GM12878 (cell line): ENCODE results near the gene KIF26A. TPM values are rescaled to one million over a fixed set of nuclear protein-coding genes. Genes with fewer than 3 reads are reported as not detected.

Experiments
- ATAC-seq: fragments of 200-7000 bp; cut with Tn5 transposase; 3 replicates; pipeline ENCODE4 v1.9.1; 2020; ENCODE audit warnings: mild to moderate bottlenecking, moderate library complexity
- BruUV-seq: library from RNA; stranded (reverse); fragments of 400-500 nt; replicated peaks from 2 replicates; lab custom pipeline; 2021; lab: Mats Ljungman, UMichigan
- CTCF ChIA-PET: fragments of 300-600 bp; sonication (Branson Sonifier 250); formaldehyde crosslinking; extraction: SDS; loops from one replicate; lab custom pipeline; 2021; ENCODE audit warnings: inconsistent platforms; lab: Yijun Ruan, JAX
- POLR2A ChIA-PET: fragments of 350-600 bp; formaldehyde crosslinking; extraction: SDS; loops from one replicate; lab custom pipeline; 2021; ENCODE audit warnings: inconsistent platforms; lab: Charles Lee
- RAD21 ChIA-PET: fragments of 300-600 bp; sonication (Branson Sonifier 250); formaldehyde crosslinking; loops from one replicate; lab custom pipeline; 2023; ENCODE audit warnings: antibody characterized with exemption; ENCODE audit not compliant: unreplicated experiment; lab: Charles Lee
- SMC1A ChIA-PET: fragments of 300-600 bp; sonication (Branson Sonifier 250); formaldehyde crosslinking; loops from one replicate; lab custom pipeline; 2023; ENCODE audit not compliant: unreplicated experiment, uncharacterized antibody; lab: Charles Lee
- DNase-seq: peaks from one replicate; pipeline ENCODE4 v3.0.0-alpha.2; 2011; ENCODE audit warnings: low read depth, low spot score
- FAIRE-seq: peaks from 3 replicates; lab custom pipeline; 2011; peaks lifted over from hg19 to GRCh38; lab: Jason Lieb, UNC
- H2AFZ ChIP-seq: 2 replicates; pipeline ENCODE4 v1.6.0; 2011; ENCODE audit warnings: low read depth, low read length, control low read depth; ENCODE audit not compliant: control insufficient read depth
- H3K27ac ChIP-seq: 2 replicates; pipeline ENCODE4 v1.5.1; 2011; ENCODE audit warnings: control low read depth; ENCODE audit not compliant: control insufficient read depth, insufficient read depth
- H3K27me3 ChIP-seq, 2 experiments: replicated peaks in 1 of 2; 2 replicates each; pipeline versions ENCODE4 v1.6.0 to v1.6.1; 2011; ENCODE audit warnings: low read length in 1 of 2; ENCODE audit not compliant: control insufficient read depth in 2 of 2, insufficient read depth in 2 of 2
- H3K36me3 ChIP-seq, 2 experiments: 2 replicates each; pipeline ENCODE4 v1.5.1; 2011; ENCODE audit warnings: low read length in 1 of 2; ENCODE audit not compliant: control insufficient read depth in 2 of 2, insufficient read depth in 2 of 2
- H3K4me1 ChIP-seq: 2 replicates; pipeline ENCODE4 v1.6.1; 2011; ENCODE audit warnings: mild to moderate bottlenecking, low read length, moderate library complexity, mixed read lengths; ENCODE audit not compliant: control insufficient read depth, insufficient read depth
- H3K4me2 ChIP-seq: 2 replicates; pipeline ENCODE4 v1.6.0; 2011; ENCODE audit warnings: control low read depth; ENCODE audit not compliant: control insufficient read depth, insufficient read depth
- H3K4me3 ChIP-seq: fragments of 200-600 bp; sonication (generic); 2 replicates; pipeline ENCODE4 v1.5.1; 2016
- H3K79me2 ChIP-seq: 2 replicates; pipeline ENCODE4 v1.6.0; 2011; ENCODE audit warnings: low read length; ENCODE audit not compliant: control insufficient read depth, insufficient read depth
- H3K9ac ChIP-seq: 2 replicates; pipeline ENCODE4 v1.8.0; 2011; ENCODE audit warnings: low read length, control low read depth, mixed read lengths; ENCODE audit not compliant: control insufficient read depth, insufficient read depth
- H3K9me3 ChIP-seq: replicated peaks from 3 replicates; pipeline ENCODE4 v1.5.1; 2011; ENCODE audit warnings: mild to moderate bottlenecking, low read length; ENCODE audit not compliant: control insufficient read depth, insufficient read depth
- H4K20me1 ChIP-seq: 2 replicates; pipeline ENCODE4 v1.6.0; 2011; ENCODE audit not compliant: control insufficient read depth, insufficient read depth
- CBX3 ChIP-seq: fragments of 200-600 bp; sonication (generic); IDR thresholded peaks from 2 replicates; pipeline ENCODE4 v1.6.1; 2016; ENCODE audit warnings: low read depth, borderline replicate concordance
- MAX ChIP-seq: IDR thresholded peaks from 2 replicates; pipeline ENCODE4 v1.6.1; 2012; ENCODE audit warnings: low read depth, low read length, improper control_type of control experiment
- MYB ChIP-seq: fragments of 150-350 bp; IDR thresholded peaks from 2 replicates; pipeline ENCODE4 v1.6.1; 2014; ENCODE audit warnings: mild to moderate bottlenecking, low read depth, low read length, borderline replicate concordance
- NFYA ChIP-seq: IDR thresholded peaks from 2 replicates; pipeline ENCODE4 v1.6.1; 2011; ENCODE audit warnings: low read depth, mild to moderate bottlenecking, low read length, improper control_type of control experiment, borderline replicate concordance
- NR2C2 ChIP-seq: IDR thresholded peaks from 2 replicates; pipeline ENCODE4 v1.6.1; 2011; ENCODE audit warnings: borderline replicate concordance, low read depth; ENCODE audit not compliant: control insufficient read depth, insufficient read length
- RBBP5 ChIP-seq: fragments of 200-600 bp; sonication (generic); conservative IDR thresholded peaks from 2 replicates; pipeline ENCODE4 v1.6.1; 2016
- SIN3A ChIP-seq: IDR thresholded peaks from 2 replicates; pipeline ENCODE4 v1.6.1; 2012; ENCODE audit warnings: low read depth, low read length, improper control_type of control experiment
- WGBS: methylation state at CpG from one replicate; pipeline ENCODE4 v1.1.6; 2016; ENCODE audit warnings: low lambda C conversion rate; ENCODE audit not compliant: insufficient replicate concordance, insufficient coverage; ENCODE audit errors: missing lambda C conversion rate; 5-methylcytosine and 5-hydroxymethylcytosine counted together
- in situ Hi-C: fragments of 300-500 bp; cut with MboI; formaldehyde crosslinking; loops from 9 replicates; pipeline ENCODE4 v1.14.3; 2018; ENCODE audit warnings: mixed read lengths
- intact Hi-C: fragments of 100-400 bp; cut with micrococcal nuclease; formaldehyde crosslinking; loops from one replicate; pipeline ENCODE4 v1.14.2; 2022; ENCODE audit not compliant: unreplicated experiment
- polyA plus RNA-seq, 11 experiments: library from polyadenylated mRNA; depleted of rRNA in 4 of 11; unstranded in 6 of 11; stranded (reverse) in 5 of 11; fragments of >200 nt; fragmentation: Nextera tagmentation in 4 of 11; fragmentation: Illumina TruSeq in 1 of 11; extraction: Ambion mirVana in 4 of 11; extraction: Trizol in 1 of 11; gene quantifications; 1 replicate in 1 of 11; 2 replicates in 10 of 11; pipeline versions ENCODE4 v1.2.1 to v1.2.3, GENCODE V29; 2011 to 2016; ENCODE audit warnings: inconsistent platforms in 2 of 11, missing spikeins in 2 of 11, low read depth in 1 of 11
- total RNA-seq, 4 experiments: library from RNA; depleted of rRNA in 3 of 4; stranded (reverse); fragments of >200 nt in 3 of 4; fragmentation: Illumina TruSeq in 1 of 4; extraction: Trizol in 1 of 4; gene quantifications; 2 replicates each; pipeline versions ENCODE4 v1.2.1 to v1.2.3, GENCODE V29; 2013 to 2021
- TF ChIP-seq, protein P1 (sequence below): fragments of 450-650 bp; IDR thresholded peaks from 2 replicates; pipeline ENCODE4 v1.6.1; 2017; ENCODE audit warnings: mild to moderate bottlenecking, moderate library complexity
- TF ChIP-seq, protein P2 (sequence below): fragments of 450-650 bp; formaldehyde crosslinking; IDR thresholded peaks from 2 replicates; pipeline ENCODE4 v1.4.0; 2020; ENCODE audit warnings: mild to moderate bottlenecking, moderate library complexity
- TF ChIP-seq, protein P3 (sequence below): fragments of 450-650 bp; IDR thresholded peaks from 2 replicates; pipeline ENCODE4 v1.6.1; 2017; ENCODE audit warnings: mild to moderate bottlenecking

The KIF26A gene
- total and polyA plus RNA-seq, 10 of the 15 experiments (the other 5 are each of a cell fraction or from before 2014, with no cell fraction given) = 0.05 TPM; not detected in 9

GRCh38 chr14:104091927-104092771 lies 46.2 kb upstream of the KIF26A start:
- Histone ChIP-seq H3K4me1 (no peaks in the 10 kb centered on the region), H3K79me2 (no peaks in the 10 kb centered on the region), H3K27ac (no peak overlapping the region), H4K20me1 (no peaks in the 10 kb centered on the region), H3K9ac (no peak overlapping the region), H3K27me3 (no peaks in the 10 kb centered on the region), H2AFZ (no peak overlapping the region), H3K9me3 (no peaks in the 10 kb centered on the region), H3K4me2 (no peak overlapping the region), H3K4me3 (no peak overlapping the region), H3K36me3 (no peaks in the 10 kb centered on the region)
- intact Hi-C loops (loop anchor here (5.0 kb wide), 1 partner anchor 550 kb away; no protein-coding TSS in a partner anchor), in situ Hi-C loops (no loop called here)
- DNase-seq (no peak), FAIRE-seq (no peak), ATAC-seq (no peak)
- ChIA-PET POLR2A (no interaction called here), CTCF (interaction anchor here (0.8 kb wide), 1 partner anchor 14 kb away, joined by 3 read pairs; no protein-coding TSS in a partner anchor), SMC1A (interaction anchor here (0.6 kb wide), 1 partner anchor 60 kb away, joined by 3 read pairs; no protein-coding TSS in a partner anchor), RAD21 (interaction anchor here (1.4 kb wide), 1 partner anchor 472 kb away, joined by 3 read pairs; no protein-coding TSS in a partner anchor)
- BruUV-seq = no TSS peak
- WGBS = 55% methylated on average over 23 of the region's 23 CpGs
- no peak for TF ChIP-seq RBBP5
- TF ChIP-seq NFYA = no peak
- no peak for TF ChIP-seq SIN3A
- TF ChIP-seq, protein P1, sequence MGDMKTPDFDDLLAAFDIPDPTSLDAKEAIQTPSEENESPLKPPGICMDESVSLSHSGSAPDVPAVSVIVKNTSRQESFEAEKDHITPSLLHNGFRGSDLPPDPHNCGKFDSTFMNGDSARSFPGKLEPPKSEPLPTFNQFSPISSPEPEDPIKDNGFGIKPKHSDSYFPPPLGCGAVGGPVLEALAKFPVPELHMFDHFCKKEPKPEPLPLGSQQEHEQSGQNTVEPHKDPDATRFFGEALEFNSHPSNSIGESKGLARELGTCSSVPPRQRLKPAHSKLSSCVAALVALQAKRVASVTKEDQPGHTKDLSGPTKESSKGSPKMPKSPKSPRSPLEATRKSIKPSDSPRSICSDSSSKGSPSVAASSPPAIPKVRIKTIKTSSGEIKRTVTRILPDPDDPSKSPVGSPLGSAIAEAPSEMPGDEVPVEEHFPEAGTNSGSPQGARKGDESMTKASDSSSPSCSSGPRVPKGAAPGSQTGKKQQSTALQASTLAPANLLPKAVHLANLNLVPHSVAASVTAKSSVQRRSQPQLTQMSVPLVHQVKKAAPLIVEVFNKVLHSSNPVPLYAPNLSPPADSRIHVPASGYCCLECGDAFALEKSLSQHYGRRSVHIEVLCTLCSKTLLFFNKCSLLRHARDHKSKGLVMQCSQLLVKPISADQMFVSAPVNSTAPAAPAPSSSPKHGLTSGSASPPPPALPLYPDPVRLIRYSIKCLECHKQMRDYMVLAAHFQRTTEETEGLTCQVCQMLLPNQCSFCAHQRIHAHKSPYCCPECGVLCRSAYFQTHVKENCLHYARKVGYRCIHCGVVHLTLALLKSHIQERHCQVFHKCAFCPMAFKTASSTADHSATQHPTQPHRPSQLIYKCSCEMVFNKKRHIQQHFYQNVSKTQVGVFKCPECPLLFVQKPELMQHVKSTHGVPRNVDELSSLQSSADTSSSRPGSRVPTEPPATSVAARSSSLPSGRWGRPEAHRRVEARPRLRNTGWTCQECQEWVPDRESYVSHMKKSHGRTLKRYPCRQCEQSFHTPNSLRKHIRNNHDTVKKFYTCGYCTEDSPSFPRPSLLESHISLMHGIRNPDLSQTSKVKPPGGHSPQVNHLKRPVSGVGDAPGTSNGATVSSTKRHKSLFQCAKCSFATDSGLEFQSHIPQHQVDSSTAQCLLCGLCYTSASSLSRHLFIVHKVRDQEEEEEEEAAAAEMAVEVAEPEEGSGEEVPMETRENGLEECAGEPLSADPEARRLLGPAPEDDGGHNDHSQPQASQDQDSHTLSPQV = no peak
- TF ChIP-seq, protein P2, sequence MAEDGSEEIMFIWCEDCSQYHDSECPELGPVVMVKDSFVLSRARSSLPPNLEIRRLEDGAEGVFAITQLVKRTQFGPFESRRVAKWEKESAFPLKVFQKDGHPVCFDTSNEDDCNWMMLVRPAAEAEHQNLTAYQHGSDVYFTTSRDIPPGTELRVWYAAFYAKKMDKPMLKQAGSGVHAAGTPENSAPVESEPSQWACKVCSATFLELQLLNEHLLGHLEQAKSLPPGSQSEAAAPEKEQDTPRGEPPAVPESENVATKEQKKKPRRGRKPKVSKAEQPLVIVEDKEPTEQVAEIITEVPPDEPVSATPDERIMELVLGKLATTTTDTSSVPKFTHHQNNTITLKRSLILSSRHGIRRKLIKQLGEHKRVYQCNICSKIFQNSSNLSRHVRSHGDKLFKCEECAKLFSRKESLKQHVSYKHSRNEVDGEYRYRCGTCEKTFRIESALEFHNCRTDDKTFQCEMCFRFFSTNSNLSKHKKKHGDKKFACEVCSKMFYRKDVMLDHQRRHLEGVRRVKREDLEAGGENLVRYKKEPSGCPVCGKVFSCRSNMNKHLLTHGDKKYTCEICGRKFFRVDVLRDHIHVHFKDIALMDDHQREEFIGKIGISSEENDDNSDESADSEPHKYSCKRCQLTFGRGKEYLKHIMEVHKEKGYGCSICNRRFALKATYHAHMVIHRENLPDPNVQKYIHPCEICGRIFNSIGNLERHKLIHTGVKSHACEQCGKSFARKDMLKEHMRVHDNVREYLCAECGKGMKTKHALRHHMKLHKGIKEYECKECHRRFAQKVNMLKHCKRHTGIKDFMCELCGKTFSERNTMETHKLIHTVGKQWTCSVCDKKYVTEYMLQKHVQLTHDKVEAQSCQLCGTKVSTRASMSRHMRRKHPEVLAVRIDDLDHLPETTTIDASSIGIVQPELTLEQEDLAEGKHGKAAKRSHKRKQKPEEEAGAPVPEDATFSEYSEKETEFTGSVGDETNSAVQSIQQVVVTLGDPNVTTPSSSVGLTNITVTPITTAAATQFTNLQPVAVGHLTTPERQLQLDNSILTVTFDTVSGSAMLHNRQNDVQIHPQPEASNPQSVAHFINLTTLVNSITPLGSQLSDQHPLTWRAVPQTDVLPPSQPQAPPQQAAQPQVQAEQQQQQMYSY (CRISPR knock-in tag) = no peak
- TF ChIP-seq NR2C2 = no peak
- TF ChIP-seq, protein P3, sequence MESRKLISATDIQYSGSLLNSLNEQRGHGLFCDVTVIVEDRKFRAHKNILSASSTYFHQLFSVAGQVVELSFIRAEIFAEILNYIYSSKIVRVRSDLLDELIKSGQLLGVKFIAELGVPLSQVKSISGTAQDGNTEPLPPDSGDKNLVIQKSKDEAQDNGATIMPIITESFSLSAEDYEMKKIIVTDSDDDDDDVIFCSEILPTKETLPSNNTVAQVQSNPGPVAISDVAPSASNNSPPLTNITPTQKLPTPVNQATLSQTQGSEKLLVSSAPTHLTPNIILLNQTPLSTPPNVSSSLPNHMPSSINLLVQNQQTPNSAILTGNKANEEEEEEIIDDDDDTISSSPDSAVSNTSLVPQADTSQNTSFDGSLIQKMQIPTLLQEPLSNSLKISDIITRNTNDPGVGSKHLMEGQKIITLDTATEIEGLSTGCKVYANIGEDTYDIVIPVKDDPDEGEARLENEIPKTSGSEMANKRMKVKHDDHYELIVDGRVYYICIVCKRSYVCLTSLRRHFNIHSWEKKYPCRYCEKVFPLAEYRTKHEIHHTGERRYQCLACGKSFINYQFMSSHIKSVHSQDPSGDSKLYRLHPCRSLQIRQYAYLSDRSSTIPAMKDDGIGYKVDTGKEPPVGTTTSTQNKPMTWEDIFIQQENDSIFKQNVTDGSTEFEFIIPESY = no peak
- no peak for TF ChIP-seq MAX
- no peak for TF ChIP-seq CBX3
- TF ChIP-seq MYB = no peak
